Activated CD4-positive, alpha-beta T cell treated with anti-CD3 and anti-CD28 coated beads, Interleukin-2, amount 50 U/mL, for 48 hours (primary cell): Measurements from ENCODE around the gene SLC25A18.
"Not testable (repeated sequence)": the region's sequence is repeated elsewhere in the genome, so short reads cannot be mapped to it uniquely, and the experiment has no call there.

Experiments used
- DNase-seq, 2 experiments: peaks; one replicate each; pipeline ENCODE4 v3.0.0-alpha.2; 2020

SLC25A18 gene

GRCh38 chr22:17612057-17612456, 48.8 kb downstream of the SLC25A18 start:
- DNase-seq: no peak

- DNase-seq: no peak
Observed at GRCh38 chr22:17613280-17613679, 50.0 kb downstream of the SLC25A18 start.

- no peak for DNase-seq
Observed at GRCh38 chr22:17627961-17628405, 64.7 kb downstream of the SLC25A18 start.

- peak; percentile 95 to 97 for DNase-seq
Observed at GRCh38 chr22:17628406-17629172, 65.3 kb downstream of the SLC25A18 start, which contains the start of gene ATP6V1E1. ATP6V1E1 (minus strand) TSS chr22:17628749; CDS start chr22:17628635, 114 bp downstream.

GRCh38 chr22:17629173-17629489, 65.8 kb downstream of the SLC25A18 start:
- DNase-seq: no peak

GRCh38 chr22:17629641-17630040, 66.3 kb downstream of the SLC25A18 start:
- no peak for DNase-seq

GRCh38 chr22:17631076-17631565, 67.8 kb downstream of the SLC25A18 start:
- DNase-seq: no peak

GRCh38 chr22:17633217-17633997, 70.1 kb downstream of the SLC25A18 start:
- DNase-seq: no peak

- DNase-seq: no peak
Observed at GRCh38 chr22:17633998-17634323, 70.7 kb downstream of the SLC25A18 start.

- no peak for DNase-seq
Observed at GRCh38 chr22:17634696-17635095, 71.4 kb downstream of the SLC25A18 start.

- DNase-seq: not testable (repeated sequence)
Observed at GRCh38 chr22:17636850-17637249, 73.6 kb downstream of the SLC25A18 start.

GRCh38 chr22:17637490-17638181, 74.3 kb downstream of the SLC25A18 start:
- DNase-seq: no peak

GRCh38 chr22:17638182-17638431, 74.8 kb downstream of the SLC25A18 start:
- DNase-seq: no peak

GRCh38 chr22:17638432-17639246, 75.3 kb downstream of the SLC25A18 start, which contains the start of gene BCL2L13:
BCL2L13 (plus strand) TSS chr22:17638757; CDS start chr22:17655712, 16,955 bp downstream.
- DNase-seq: peak; percentile 88 to 92

- DNase-seq: peak in 1 of 2 experiments; percentile 20
Observed at GRCh38 chr22:17639247-17639741, 76.0 kb downstream of the SLC25A18 start.
